ENCODE measurements around the gene LRP2.

GRCh38 chr2:169280502-169280901, 81.8 kb downstream of the LRP2 start:
- TF ChIP-seq POLR2A (IDR thresholded peaks at IDR 0.05; ENCODE audit: low read depth, low read length) (no peak), RAD21 (IDR thresholded peaks at IDR 0.05; ENCODE audit: low read length) (no peak), USF2 (IDR thresholded peaks at IDR 0.05; ENCODE audit: low read depth, low read length) (no peak), MAZ (IDR thresholded peaks at IDR 0.05; ENCODE audit: borderline replicate concordance, low read depth, low read length) (no peak), CEBPB (IDR thresholded peaks at IDR 0.05; ENCODE audit: low read depth, low read length) (no peak), RCOR1 (IDR thresholded peaks at IDR 0.05; ENCODE audit: insufficient replicate concordance, low read length) (no peak), CHD1 (IDR thresholded peaks at IDR 0.05; ENCODE audit: low read depth, low read length) (no peak), BHLHE40 (IDR thresholded peaks at IDR 0.05; ENCODE audit: low read depth, low read length) (no peak), RFX5 (IDR thresholded peaks at IDR 0.05; ENCODE audit: low read depth, low read length) (no peak), SMC3 (IDR thresholded peaks at IDR 0.05; ENCODE audit: low read depth, low read length) (no peak), MXI1 (IDR thresholded peaks at IDR 0.05; ENCODE audit: borderline replicate concordance, low read depth, low read length) (no peak)
- TF ChIP-seq, protein P1, sequence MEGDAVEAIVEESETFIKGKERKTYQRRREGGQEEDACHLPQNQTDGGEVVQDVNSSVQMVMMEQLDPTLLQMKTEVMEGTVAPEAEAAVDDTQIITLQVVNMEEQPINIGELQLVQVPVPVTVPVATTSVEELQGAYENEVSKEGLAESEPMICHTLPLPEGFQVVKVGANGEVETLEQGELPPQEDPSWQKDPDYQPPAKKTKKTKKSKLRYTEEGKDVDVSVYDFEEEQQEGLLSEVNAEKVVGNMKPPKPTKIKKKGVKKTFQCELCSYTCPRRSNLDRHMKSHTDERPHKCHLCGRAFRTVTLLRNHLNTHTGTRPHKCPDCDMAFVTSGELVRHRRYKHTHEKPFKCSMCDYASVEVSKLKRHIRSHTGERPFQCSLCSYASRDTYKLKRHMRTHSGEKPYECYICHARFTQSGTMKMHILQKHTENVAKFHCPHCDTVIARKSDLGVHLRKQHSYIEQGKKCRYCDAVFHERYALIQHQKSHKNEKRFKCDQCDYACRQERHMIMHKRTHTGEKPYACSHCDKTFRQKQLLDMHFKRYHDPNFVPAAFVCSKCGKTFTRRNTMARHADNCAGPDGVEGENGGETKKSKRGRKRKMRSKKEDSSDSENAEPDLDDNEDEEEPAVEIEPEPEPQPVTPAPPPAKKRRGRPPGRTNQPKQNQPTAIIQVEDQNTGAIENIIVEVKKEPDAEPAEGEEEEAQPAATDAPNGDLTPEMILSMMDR (conservative IDR thresholded peaks at IDR 0.05; ENCODE audit: low read depth, low read length) = no peak
